ENCODE results near the gene CREBBP. TPM values are rescaled to one million over a fixed set of nuclear protein-coding genes. Genes with fewer than 3 reads are reported as not detected.

CREBBP gene
- polyA plus RNA-seq, 1 donor (not counting 4 experiments of a cell fraction or from before 2014, with no cell fraction given): 5.0 TPM

GRCh38 chr16:3835089-3835602 is 45.4 kb downstream of the CREBBP start:
- Histone ChIP-seq H3K9me1 (ENCODE audit: control insufficient read depth, extremely low read depth, insufficient read depth, low read length) (no peaks in the 10 kb centered on the region), H3K4me3 (ENCODE audit: control insufficient read depth in 2 of 3, extremely low read depth in 1 of 3, insufficient read depth in 2 of 3, low read depth in 1 of 3, low read length in 3 of 3) (no peak overlapping the region), H3K36me3 (ENCODE audit: control insufficient read depth in 2 of 2, extremely low read depth in 1 of 2, insufficient read depth in 2 of 2, low read length in 2 of 2) (peaks cover 0 to 2% of the 10 kb centered on the region in 2 experiments), H3K9ac (ENCODE audit: control insufficient read depth, extremely low read depth, insufficient read depth, low read length) (no peak overlapping the region), H3K27ac (ENCODE audit: control insufficient read depth, insufficient read depth, low read length) (no peak overlapping the region), H2AFZ (ENCODE audit: control insufficient read depth, low read length) (no peak overlapping the region), H3K9me3 (ENCODE audit: control insufficient read depth, low read depth, low read length) (peaks cover 4% of the 10 kb centered on the region), H4K20me1 (ENCODE audit: control insufficient read depth, extremely low read depth, insufficient read depth, low read length) (peaks cover 3% of the 10 kb centered on the region), H3K79me2 (ENCODE audit: control insufficient read depth, insufficient read depth, low read length) (peaks cover 71% of the 10 kb centered on the region), H3K27me3 (ENCODE audit: control insufficient read depth, extremely low read depth, insufficient read depth, low read length) (no peaks in the 10 kb centered on the region), H3K4me1 (ENCODE audit: control insufficient read depth, extremely low read depth, insufficient read depth, low read length) (peaks cover 15% of the 10 kb centered on the region), H3K4me2 (ENCODE audit: control insufficient read depth, extremely low read depth, insufficient read depth, low read depth, low read length) (no peak overlapping the region)
- TF ChIP-seq EZH2 (IDR thresholded peaks at IDR 0.05; ENCODE audit: low read length) (no peak), CTCF (optimal IDR thresholded peaks at IDR 0.05 in 1 of 3, IDR thresholded peaks at IDR 0.05 in 1 of 3, conservative IDR thresholded peaks at IDR 0.05 in 1 of 3; ENCODE audit: extremely low read depth in 1 of 3, insufficient read depth in 2 of 3, low read length in 3 of 3) (no peak)
- dilution Hi-C loops (cut with MboI; ENCODE audit: extremely low pct_ligation_motif_present, low sequenced_read_pairs): no loop called here
- DNase-seq (ENCODE audit: low read depth, low spot score) (no peak), FAIRE-seq (no peak)

- no peak for TF ChIP-seq EZH2 (IDR thresholded peaks at IDR 0.05; ENCODE audit: low read length)
- no peak for TF ChIP-seq CTCF (optimal IDR thresholded peaks at IDR 0.05 in 1 of 3, IDR thresholded peaks at IDR 0.05 in 1 of 3, conservative IDR thresholded peaks at IDR 0.05 in 1 of 3; ENCODE audit: extremely low read depth in 1 of 3, insufficient read depth in 2 of 3, low read length in 3 of 3)
- Histone ChIP-seq H3K4me2 (ENCODE audit: control insufficient read depth, extremely low read depth, insufficient read depth, low read depth, low read length) (no peak overlapping the region), H3K79me2 (ENCODE audit: control insufficient read depth, insufficient read depth, low read length) (peaks cover 85% of the 10 kb centered on the region), H2AFZ (ENCODE audit: control insufficient read depth, low read length) (no peak overlapping the region), H4K20me1 (ENCODE audit: control insufficient read depth, extremely low read depth, insufficient read depth, low read length) (peaks cover 3% of the 10 kb centered on the region), H3K4me3 (ENCODE audit: control insufficient read depth in 2 of 3, extremely low read depth in 1 of 3, insufficient read depth in 2 of 3, low read depth in 1 of 3, low read length in 3 of 3) (no peak overlapping the region), H3K9me3 (ENCODE audit: control insufficient read depth, low read depth, low read length) (peaks cover 4% of the 10 kb centered on the region), H3K27ac (ENCODE audit: control insufficient read depth, insufficient read depth, low read length) (no peak overlapping the region), H3K9me1 (ENCODE audit: control insufficient read depth, extremely low read depth, insufficient read depth, low read length) (no peaks in the 10 kb centered on the region), H3K36me3 (ENCODE audit: control insufficient read depth in 2 of 2, extremely low read depth in 1 of 2, insufficient read depth in 2 of 2, low read length in 2 of 2) (peaks cover 0 to 2% of the 10 kb centered on the region in 2 experiments), H3K9ac (ENCODE audit: control insufficient read depth, extremely low read depth, insufficient read depth, low read length) (no peak overlapping the region), H3K27me3 (ENCODE audit: control insufficient read depth, extremely low read depth, insufficient read depth, low read length) (no peaks in the 10 kb centered on the region), H3K4me1 (ENCODE audit: control insufficient read depth, extremely low read depth, insufficient read depth, low read length) (no peaks in the 10 kb centered on the region)
- DNase-seq (ENCODE audit: low read depth, low spot score) (no peak), FAIRE-seq (no peak)
- dilution Hi-C loops (cut with MboI; ENCODE audit: extremely low pct_ligation_motif_present, low sequenced_read_pairs): no loop called here
Measured at GRCh38 chr16:3832668-3833067, 47.8 kb downstream of the CREBBP start.
